ENCODE measurements around the gene CFAP90.
A peak's percentile ranks its signal among the peaks of the same experiment; 100 is the strongest.

CFAP90 gene

GRCh38 chr5:7815892-7816534 lies 34.9 kb downstream of the CFAP90 start:
- peak; percentile 64 for DNase-seq

- no peak for DNase-seq
These were observed 36.1 kb downstream of the CFAP90 start for GRCh38 chr5:7814816-7815215.

- DNase-seq: no peak
These were observed 37.4 kb downstream of the CFAP90 start for GRCh38 chr5:7813576-7813975.

- DNase-seq: no peak
These were observed 37.9 kb downstream of the CFAP90 start for GRCh38 chr5:7813007-7813406.

- DNase-seq: no peak
These were observed 39.2 kb downstream of the CFAP90 start for GRCh38 chr5:7811715-7812114.

GRCh38 chr5:7808998-7809397 lies 41.9 kb downstream of the CFAP90 start:
- DNase-seq: no peak

- DNase-seq: no peak
These were observed 45.6 kb downstream of the CFAP90 start for GRCh38 chr5:7805379-7805778.

GRCh38 chr5:7803937-7804336 lies 47.0 kb downstream of the CFAP90 start:
- DNase-seq: no peak

- DNase-seq: no peak
These were observed 48.1 kb downstream of the CFAP90 start for GRCh38 chr5:7802855-7803254.

- no peak for DNase-seq
These were observed 48.9 kb downstream of the CFAP90 start for GRCh38 chr5:7801891-7802614.

- no peak for DNase-seq
These were observed 55.6 kb downstream of the CFAP90 start for GRCh38 chr5:7795306-7795705.

- no peak for DNase-seq
These were observed 56.1 kb downstream of the CFAP90 start for GRCh38 chr5:7794823-7795222.

GRCh38 chr5:7794311-7794710 lies 56.6 kb downstream of the CFAP90 start:
- no peak for DNase-seq

GRCh38 chr5:7793895-7794294 lies 57.0 kb downstream of the CFAP90 start:
- DNase-seq: no peak

GRCh38 chr5:7789567-7789966 lies 61.4 kb downstream of the CFAP90 start:
- no peak for DNase-seq

GRCh38 chr5:7787770-7788169 lies 63.2 kb downstream of the CFAP90 start:
- DNase-seq: no peak

- DNase-seq: no peak
These were observed 66.1 kb downstream of the CFAP90 start for GRCh38 chr5:7784683-7785380.

GRCh38 chr5:7781899-7782298 lies 69.0 kb downstream of the CFAP90 start:
- DNase-seq: no peak
